Hematopoietic multipotent progenitor cell treated with erythropoietin and hydrocortisone succinate and interleukin-3 and kit ligand, for 17 days (in vitro differentiated cells): ENCODE measurements around the gene ZBTB5.
"Not testable (repeated sequence)": the region's sequence is repeated elsewhere in the genome, so short reads cannot be mapped to it uniquely, and the experiment has no call there.

ENCODE experiments used
- DNase-seq: peaks from one replicate; pipeline ENCODE4 v3.0.0-alpha.2; 2015; ENCODE audit warnings: low spot score

Gene ZBTB5

DNA sequence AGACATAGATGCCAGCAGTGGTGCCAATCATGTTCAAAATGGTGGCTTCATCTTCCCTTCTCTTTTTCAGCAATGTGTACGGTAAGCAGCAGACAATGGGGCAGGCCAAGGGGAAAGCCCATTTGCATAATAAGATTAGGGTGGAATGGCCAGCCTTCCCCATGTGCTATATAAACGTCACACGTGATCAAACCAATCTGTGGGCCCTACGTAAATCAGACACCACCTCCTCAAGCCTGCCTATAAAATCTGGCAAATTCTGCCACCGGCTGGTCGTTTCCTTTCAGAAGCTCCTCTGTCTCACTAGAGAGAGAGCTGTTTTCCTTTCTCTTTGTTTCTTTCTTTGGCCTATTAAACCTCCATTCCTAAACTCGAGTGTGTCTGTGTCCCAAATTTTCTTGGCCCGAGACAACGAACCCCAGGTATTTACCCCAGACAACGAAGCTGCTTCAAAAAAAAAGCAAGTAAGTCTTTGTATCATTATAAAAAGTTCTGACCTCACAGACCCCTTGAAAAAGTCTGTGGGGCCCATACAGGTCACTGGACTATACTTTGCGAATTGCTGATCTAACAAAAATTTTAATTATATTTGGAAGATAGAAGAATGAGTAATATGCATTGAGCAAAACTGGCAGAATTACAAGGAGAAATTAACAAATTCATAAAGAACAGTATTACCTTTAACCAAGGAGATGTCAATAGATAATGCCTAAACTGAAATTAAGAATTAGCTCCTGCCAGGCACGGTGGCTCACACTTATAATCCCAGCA lies 15.2 kb downstream of the ZBTB5 start:
- no peak for DNase-seq

DNA sequence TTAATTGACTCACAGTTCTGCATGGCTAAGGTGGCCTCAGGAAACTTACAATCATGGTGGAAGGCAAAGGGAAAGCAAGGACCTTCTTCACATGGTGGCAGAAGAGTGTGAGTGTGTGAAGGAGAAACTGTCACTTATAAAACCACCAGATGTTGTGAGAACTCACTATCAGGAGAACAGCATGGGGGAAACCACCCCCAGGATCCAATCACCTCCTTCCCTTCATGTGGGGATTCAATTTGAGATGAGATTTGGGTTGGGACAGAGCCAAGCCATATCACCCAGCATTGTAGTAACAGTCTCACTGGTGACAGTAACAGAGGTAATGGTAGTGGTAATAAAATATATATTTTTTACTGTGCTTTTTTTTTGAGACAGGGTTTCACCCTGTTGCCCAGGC lies 18.1 kb downstream of the ZBTB5 start:
- no peak for DNase-seq

DNA sequence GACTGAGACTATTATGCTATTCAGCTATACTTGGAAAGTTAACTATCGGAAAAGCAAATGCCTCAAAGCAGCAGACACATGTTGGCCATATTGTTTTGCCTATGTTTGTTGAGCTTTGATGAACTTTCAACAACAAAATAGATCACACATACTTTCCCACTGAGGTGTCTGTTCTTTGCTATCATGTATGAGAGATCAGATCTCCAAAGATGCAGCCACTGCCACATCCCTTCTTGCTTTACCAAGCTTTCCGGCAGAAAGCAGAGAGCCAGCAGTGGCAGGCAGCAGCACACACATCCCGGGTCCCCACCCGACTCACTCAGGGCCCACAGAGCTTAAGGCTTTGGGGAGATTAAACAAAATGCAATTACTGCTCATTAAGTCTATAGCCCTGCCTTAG lies 18.8 kb downstream of the ZBTB5 start:
- DNase-seq = no peak

DNA sequence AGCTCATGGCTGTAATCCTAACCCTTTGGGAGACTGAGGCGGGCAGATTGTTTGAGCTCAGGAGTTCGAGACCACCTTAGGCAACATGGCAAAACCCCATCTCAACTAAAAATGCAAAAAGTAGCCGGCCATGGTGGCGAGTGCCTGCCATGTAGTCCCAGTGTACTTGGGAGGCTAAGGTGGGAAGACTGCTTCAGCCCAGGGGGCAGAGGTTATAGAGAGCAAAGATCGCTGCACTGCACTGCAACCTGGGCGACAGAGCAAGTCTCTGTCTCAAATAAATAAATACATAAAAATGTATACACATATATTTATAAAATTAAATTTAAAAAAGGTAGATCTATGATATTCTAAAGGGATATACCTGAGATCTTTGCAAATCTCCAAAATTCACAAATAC lies 19.4 kb downstream of the ZBTB5 start:
- DNase-seq = no peak

DNA sequence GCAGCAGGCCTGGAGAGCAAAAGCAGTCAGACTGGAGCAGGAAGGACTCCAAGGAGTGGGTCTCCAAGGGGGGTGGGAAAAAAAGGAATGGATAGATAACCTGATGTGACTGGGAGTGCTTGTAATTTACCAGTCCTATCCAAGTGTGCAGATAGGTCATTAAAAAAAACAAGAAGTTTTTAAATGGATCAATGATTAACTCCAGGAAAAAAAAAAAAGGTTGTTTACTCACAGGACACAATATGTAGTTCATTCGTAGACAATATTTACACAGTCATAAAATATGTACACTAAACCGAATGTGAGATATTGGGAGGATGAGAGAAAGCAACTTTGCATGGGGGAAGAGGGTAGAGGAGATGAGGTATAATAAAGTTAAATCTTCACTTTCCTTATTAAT lies 20.4 kb downstream of the ZBTB5 start:
- no peak for DNase-seq

DNA sequence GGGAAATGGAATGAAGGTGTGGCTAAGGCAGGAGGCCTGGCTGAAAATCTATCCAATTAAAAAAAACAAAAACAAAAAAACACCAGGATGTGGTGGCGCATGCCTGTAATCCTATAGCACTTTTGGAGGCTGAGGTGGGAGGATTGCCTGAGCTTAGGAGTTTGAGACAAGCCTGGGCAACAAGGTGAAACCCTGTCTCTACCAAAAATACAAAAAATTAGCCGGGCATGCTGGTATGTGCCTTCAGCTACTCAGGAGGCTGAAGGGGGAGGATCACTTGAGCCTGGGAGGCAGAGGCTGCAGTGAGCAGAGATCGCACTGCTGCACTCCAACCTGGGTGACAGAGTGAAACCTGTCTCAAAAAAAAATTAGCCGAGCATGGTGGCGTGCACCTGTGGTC lies 21.7 kb downstream of the ZBTB5 start:
- no peak for DNase-seq

DNA sequence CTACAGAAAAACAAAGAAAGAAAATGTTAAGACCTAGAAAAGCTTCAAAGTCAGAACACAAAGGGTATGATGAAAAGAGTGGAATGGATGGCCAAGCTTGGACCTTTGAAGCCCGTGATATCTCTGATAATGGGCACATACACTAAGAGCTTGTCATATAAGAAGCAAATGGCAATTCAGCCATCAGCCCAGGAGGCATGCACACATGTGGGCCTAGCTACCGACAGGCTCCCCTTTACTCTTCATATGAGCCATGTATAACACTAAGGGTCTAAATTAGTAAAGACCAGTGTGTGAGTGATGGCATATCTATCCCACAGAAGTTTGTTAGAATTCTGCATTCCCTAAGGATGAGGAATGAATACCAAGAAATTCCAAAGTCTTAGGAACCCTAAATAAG lies 22.7 kb downstream of the ZBTB5 start:
- no peak for DNase-seq

DNA sequence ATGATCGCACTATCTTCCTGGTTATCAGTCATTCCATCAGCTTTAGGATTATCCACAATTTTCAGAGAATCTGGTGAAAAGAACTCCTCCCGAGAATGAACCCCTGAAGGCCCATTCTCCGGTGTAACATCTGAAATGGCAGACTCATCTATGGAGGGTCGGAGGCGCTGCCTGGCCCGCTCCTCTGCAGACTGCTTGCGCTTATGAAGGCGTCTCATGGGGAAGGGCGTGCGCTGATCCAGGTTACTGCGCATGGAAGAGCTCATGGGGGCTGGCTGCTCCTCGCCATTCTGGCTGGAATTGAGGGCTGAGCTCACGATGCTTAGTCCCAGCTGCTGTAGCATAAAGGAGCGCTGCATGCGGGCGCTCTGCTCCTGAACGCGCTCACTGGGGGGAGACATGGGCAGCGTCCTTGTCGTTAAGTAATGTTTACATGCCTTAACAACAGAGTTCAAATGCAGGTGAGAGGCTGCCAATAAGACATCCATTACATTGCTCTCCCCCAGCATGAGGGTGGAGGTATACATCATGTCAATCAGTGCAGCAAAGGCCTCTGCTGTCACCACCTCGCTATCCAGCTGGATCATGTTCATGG lies 23.4 kb downstream of the ZBTB5 start:
- no peak for DNase-seq

DNA sequence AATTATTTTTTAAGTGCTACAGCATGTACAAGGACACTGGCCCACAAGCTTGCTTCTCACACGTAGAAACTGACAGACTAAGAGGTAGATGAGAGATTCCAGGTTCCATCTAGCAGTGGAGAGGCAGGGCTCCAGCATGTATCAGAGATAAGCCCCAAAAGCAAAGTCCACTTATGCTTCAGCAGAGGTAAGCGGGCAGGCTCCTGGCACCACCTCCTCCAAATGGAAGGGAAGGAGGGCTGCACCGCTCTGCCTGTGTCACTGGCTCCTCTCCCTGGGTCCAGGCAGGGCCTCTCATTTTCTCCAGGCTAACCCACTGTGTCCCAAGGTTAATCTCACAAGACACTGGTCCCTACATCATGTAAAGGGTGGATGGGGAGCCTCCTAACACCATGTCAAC lies 26.9 kb downstream of the ZBTB5 start:
- no peak for DNase-seq

DNA sequence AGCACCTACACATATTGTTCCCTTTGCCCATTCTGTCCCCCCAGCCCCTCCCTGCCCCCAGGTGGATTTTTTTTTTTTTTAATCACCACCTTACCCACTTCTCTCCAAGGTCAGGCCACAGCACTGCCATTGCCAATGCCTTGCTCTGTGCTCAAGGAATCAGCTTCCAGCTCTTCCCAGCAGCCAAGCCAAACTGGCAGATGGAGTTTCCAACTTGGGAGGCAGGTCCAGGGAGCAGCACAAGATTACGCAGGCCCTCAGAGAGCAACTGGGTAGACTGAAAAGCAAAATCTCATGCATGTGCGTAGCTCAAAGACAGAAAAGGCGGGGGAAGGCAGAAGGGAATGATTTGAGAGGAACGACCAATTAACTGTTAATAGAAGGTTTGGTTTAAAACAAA lies 27.6 kb downstream of the ZBTB5 start:
- DNase-seq = no peak

DNA sequence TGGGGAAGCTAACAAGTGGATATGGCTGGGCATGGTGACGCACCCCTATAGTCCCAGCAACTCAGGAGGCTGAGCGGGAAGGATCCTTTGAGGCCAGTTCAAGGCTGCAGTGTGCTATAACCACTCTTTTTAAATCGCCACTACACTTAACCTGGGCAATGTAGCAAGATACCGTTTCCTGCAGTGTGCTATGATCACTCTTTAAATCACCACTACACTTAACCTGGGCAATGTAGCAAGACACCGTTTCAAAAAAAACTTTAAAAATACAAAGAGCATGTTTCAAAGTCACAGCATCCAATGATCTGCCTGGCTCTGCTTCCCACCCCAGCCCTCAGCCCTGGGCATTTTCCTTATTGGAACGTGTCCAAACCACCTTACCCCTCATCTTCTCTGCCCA lies 28.2 kb downstream of the ZBTB5 start:
- no peak for DNase-seq

DNA sequence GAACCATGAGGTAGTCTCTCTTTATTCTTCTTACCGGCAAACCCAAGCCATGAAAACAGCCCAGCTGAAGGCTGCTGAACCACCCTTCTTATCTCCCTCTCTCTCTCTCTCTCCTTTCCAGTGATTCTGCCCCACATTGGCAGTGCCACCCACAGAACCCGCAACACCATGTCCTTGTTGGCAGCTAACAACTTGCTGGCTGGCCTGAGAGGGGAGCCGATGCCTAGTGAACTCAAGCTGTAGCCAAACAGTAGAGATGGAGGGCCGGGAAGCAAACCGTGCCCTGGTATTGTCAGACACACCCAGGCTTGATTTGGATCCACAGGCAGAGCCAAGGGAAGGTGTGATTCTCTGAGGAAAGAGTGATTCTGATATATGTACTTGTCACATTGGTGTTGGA lies 28.7 kb downstream of the ZBTB5 start:
- no peak for DNase-seq

DNA sequence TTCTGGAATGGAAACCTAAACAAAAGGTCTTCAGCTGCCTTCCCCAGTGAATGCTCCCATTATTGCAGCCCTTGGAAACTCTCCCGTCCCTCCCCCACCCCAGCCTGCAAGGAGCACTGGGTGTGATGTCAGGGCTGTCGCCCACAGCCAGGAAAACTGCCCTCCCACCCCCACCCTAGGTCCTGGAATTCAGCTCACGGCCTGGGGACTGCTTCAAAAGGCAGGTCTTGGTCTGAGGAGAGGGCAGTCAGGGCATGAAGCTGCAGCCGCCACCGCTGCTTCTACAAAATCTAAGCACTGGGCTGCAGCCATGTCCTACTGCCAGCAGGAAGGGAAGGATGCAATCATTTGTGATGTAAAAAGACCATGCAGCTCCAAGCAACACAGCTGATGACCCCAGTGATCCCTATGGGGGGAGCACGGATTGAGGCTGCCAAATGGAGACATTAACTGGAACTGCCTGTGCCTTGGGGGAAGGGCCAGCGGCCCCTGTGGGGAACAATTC lies 31.3 kb downstream of the ZBTB5 start:
- DNase-seq = no peak

DNA sequence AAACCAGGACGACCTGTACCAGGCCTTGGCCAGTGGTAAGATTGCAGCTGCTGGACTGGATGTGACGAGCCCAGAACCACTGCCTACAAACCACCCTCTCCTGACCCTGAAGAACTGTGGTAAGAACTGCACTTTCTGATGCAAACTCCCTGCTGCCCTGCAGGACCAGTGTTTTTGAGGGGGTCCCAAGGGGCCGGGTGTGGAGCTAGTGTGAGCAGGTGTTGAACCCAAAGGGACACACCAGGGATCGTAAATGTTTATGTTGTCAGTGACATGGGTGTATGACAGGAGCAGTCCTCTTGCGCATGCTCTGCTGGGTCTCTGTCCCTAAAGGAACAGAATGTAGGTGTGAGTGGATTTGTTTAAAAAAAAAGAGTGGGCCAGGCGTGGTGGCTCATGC lies 33.2 kb downstream of the ZBTB5 start:
- DNase-seq = no peak

DNA sequence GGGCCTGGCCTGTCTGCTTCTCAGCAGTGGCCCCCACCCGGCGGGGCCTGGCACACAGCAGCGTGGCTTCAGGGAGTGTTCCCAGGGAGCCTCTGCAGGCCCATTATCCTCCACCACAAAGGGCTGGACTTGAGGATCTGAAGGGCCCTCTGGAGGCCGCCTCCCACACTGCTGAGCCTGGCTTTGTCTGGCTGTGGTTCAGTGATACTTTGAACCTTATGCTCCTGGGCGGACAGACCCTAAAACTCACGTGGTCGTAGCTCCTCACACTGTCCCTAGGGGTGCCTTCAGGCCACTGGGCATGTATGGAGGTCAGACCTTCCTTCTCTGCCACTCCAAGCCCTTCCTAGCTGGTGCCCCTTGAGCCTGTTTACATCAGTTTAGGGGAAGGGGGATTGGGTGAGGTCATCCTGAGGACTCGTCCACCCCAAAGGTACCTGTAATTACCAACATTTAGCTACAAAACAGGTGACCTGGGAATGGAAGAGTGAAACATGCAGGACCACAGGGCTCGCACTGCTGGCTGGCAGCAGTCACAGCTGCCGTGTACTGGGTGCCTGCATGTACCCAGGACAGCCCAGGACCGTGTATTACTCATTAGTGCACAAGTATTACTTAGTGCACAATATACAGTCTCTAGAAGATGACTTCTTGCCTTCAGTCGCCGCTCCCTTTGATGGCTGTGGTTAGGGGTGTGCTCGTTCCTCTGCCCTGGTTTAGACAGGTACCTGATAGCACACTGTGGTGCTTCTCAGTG lies 34.2 kb downstream of the ZBTB5 start:
- no peak for DNase-seq

DNA sequence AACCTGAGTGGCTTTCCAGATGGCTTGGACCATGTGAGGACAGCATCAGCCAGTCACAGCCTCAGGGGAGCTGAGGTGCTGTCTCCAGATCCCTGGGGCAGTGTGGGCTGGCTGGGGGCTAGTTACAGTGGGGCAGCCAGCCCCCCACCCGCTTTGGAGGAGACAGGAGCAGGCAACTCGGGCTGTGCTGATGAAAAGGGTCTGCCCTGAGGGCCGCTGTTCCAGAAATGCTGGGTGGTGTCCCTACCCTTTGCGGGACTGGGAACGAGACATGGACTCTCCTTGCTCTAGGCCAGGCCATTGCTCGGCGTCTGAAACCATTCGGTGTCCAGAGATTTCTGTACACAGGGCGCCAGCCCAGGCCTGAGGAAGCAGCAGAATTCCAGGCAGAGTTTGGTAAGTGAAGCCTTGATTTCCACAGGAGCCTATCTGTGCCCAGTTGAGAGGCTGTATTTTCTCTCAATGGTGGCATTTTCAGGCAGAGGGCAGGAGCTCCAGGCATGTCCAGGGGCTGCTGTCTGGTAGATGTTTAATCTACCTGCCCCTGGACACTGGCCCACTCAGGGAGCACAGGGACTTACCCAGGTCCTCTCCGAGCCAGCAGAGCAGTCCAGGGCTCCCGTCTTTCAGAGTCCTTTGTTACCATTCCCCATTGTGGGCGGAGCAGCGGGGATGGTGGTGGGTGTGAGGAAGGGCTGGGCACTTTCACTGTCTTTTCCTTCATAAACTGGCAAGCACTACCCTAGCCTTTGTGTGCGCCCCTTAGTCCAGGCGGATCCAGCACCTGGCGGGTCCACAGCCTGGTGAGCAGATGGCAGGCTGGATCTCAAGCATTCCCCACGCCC lies 35.6 kb downstream of the ZBTB5 start:
- DNase-seq = no peak

DNA sequence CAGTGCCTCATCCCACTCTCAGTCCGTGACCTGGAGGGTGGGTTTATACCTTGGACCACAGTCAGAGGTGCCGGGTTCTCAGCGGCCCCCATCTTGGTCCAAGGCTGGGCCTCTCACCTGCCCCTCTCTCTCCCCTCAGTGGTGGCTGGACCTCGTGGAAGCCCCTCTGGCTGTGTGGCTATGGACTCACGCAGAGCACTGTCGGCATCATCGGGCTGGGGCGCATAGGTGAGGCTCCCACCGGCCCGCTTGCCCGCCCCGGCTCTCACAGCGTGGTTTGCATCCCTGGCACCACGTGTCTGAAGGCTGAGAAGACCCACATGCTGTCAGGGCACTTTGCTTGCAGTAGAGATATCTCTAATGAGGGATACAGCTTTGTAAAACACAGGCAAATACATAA lies 36.9 kb downstream of the ZBTB5 start:
- DNase-seq = no peak

DNA sequence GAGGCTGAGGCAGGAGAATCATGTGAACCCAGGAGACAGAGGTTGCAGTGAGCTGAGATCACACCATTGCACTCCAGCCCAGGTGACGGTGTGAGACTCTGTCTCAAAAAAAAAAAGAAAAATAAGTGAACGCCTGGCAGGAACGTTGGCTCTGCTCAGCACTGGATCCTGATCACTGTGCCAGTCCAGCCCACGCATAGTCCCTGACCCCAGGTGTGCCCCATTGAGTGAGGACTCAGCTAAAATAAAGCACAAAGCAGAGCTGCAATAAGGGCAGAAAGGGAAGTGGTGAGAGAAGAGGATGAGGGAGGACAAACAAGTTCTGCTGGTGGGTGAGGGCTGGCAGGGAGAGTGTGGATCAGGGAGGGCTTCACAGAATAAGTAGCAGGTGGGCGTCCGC lies 38.4 kb downstream of the ZBTB5 start:
- DNase-seq = no peak

DNA sequence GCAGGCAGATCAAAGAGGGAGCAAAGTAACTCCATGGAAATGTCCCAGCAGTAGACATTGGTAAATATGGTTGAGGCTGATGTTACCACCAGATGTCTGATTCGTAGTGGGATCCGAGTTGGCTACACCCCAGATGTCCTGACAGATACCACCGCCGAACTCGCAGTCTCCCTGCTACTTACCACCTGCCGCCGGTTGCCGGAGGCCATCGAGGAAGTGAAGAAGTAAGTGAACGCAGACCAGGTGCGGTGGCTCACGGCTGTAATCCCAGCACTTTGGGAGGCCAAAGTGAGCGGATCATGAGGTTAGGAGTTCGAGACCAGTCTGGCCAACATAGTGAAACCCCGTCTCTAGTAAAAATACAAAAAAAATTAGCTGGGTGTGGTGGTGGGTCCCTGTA lies 38.8 kb downstream of the ZBTB5 start:
- DNase-seq = not testable (repeated sequence)

DNA sequence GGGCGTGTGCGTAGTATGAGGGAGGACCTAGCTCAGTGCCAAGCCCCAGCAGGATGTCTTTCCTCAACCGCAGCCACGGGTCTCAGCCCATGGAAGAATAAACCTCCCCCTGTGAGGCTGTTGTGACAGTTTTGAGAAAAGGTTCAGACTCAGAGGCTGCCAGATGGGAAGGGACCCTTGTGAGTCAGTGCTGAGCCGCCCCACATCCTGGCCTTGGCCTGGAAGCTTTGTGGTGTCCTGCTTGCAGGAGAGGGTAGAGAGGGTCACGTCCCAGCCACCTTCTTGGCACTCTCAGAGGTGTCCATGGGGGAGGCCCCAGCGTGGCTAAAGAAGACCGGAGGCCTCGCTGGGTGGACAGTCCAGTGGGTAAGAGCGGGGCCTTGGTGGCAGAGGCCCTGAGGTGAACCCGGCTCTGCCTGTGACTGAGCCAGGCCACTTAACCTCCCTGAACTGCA lies 39.9 kb downstream of the ZBTB5 start:
- DNase-seq = no peak

DNA sequence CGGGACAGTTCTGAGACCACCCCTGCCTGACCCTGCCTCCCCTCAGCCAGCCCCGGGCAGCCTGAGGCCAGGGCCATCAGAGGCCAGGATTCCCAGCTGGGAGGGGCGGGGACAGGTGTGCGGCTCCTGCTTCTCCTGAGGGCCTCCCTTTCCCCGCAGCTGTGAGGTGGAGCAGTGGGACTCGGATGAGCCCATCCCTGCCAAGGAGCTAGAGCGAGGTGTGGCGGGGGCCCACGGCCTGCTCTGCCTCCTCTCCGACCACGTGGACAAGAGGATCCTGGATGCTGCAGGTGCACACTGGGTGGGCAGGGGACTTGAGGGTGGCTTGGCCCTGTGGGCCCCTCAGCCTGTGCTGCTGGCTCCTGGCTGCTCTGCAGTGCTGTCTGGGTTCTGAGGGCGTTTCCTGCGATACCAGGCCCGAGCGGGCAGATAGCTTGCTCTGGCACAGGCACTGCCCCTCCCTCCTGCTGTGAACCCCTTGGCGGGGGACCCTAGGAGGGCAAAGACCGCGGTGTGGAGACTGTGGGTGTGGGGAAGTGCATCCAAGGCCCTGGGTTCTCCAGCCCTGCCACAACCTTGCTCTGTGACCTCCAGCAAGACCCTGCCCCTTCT lies 40.5 kb downstream of the ZBTB5 start:
- no peak for DNase-seq

DNA sequence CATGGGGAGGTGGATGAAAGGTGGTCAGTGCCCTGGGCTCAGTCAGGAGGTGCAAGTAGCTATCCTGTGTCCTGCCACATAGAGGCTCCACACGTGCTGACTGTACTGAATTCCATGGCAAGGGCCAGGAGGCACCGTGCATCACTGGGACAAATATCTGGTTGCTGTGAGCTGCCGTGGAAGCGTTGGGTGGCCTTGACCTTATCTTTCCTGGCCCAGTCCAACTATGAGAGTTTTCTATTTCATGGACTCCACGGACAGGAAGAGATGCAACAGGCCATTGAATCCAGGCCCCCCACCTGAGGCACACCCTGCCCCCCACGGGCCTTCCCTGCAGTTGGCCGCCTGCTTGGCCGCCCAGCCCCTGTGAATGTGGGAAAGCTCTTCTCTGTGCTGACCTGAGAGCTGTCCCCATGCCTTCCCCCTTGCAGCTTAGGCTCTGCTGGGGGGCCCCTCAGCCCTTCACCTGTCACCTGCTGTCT lies 41.0 kb downstream of the ZBTB5 start:
- DNase-seq = no peak
